Stimulated activated CD4-positive, alpha-beta T cell treated with anti-CD3 and anti-CD28 coated beads, Interleukin-4, amount 100 ng/mL, for 4 hours (primary cell): ENCODE data around the gene MS4A10.
"Not testable (repeated sequence)": the region's sequence is repeated elsewhere in the genome, so short reads cannot be mapped to it uniquely, and the experiment has no call there.

Experiments used
- DNase-seq, 2 experiments: peaks; one replicate each; pipeline ENCODE4 v3.0.0-alpha.2; 2020

Gene MS4A10

DNA sequence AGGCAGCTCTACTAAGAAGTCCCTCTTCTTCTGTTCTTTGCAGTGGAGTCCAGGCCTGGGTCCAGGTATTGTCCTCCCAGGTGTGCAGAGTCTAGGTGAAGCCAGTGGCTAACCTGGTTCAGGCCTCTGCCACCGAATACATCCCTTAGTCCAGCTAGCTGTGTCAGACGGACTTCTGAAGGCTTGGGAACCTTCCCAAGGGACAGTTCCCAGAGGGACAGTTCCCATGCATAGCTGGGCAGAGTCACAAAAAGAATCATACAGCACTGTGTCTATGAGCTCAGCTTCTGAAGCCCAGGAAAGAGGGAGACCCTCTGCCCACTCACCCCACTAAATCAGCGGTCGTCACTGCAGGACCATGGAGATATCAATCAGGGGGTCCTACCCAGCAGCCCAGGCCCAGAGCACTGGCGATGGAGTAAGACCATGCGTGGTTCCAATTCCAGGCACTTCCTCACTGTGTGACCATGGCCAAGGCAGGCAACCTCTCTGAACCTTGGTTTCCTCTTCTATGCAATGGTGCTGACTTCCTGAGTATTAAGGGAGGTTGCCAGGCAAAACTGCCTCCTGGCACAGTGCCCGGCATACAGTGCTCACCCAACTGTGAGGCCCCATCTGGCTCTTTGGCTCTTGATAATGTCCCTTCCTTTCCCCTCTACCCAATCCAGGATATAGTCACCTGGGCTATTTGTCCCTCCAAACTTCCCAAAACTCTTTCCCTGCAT is 3.4 kb downstream of the MS4A10 start:
- DNase-seq = no peak

DNA sequence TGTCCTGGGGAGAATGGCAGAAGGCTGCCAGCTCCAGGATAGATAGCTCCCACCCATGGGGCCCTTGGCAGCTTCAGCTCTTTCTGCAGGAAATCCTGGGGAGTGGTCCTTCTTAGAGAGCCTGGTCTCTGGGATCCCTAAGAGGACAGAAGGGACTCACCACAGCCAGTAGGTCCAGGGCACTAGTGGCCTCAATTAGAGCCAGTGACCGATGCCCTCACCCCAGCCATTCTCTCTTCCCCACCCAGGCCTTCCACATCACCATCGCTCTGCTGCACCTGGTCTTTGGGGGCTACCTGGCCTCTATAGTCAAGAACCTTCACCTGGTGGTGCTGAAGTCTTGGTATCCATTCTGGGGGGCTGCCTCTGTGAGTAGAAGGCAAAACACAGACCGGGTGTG is 5.6 kb downstream of the MS4A10 start:
- no peak for DNase-seq

DNA sequence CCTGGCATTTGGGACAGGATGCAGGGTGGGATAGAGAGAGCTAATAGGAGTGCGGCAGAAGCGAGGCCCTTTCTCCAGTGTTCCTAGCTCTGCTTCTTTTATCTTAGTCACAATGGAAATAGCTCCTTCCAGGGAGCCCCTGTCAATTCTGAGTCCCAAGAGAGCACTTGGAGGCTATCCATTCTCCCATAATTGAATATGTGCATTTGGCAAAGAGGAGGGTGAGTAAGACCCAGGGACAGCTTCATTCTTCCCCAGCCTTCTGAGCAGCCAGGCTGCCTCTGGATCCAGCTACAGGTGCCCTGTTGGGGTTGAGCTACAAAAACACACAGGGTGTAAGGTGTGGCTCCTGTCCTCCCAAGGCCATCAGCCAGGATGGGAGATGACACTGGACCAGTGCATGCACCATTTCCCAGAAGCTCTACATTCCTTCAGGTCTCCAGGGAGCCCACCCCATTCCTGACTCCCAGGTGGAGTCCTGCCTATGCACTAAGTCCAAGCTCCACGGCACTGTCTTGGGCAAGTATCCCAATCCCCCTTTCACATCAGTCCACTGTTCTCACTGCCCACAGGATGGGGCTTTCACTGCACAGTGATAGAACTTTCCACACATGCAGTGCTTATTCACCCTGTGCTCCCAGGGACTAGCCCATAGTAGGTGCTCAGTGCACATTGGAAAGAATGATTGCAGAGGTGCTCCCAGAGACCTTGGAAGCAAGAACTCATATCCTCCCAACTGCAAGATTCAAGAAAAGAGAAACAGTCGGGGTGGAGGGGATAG is 6.2 kb downstream of the MS4A10 start:
- DNase-seq = no peak

DNA sequence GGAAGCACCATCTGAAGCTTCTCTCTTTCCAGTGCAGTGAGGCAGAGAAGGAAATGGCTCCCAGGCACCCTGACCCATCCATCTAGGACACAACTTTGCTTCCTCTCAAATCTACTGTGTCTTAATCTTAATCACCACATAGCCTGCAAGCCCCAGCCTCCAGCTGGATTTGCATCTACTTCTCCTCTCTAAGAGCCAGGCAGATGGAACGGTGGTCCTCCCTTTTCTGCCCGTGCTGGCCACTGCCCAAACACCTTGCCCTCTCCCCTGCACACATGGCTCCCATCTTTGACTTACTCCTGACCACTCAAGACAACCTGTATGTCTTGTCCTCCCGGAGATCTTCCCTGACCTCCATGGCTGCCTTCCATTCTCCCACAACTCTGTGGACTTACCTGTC is 7.4 kb downstream of the MS4A10 start:
- no peak for DNase-seq

DNA sequence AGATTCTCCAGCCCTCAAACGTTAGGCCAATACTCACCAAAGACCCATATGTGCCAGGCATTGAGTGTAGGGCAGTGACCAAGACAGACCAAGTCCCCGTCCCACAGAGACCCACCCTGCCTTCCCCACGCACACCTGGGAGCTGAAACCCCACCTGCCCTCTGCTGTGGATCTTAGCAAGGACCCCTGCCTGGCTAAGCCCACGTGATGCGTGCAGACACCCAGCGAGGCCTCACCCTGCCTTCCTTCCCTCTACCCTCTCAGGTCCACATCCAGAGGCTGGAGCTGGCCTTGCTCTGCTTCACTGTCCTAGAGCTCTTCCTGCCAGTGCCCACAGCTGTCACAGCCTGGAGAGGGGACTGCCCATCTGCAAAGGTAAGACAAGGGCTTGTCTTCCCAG is 10.2 kb downstream of the MS4A10 start:
- no peak for DNase-seq

DNA sequence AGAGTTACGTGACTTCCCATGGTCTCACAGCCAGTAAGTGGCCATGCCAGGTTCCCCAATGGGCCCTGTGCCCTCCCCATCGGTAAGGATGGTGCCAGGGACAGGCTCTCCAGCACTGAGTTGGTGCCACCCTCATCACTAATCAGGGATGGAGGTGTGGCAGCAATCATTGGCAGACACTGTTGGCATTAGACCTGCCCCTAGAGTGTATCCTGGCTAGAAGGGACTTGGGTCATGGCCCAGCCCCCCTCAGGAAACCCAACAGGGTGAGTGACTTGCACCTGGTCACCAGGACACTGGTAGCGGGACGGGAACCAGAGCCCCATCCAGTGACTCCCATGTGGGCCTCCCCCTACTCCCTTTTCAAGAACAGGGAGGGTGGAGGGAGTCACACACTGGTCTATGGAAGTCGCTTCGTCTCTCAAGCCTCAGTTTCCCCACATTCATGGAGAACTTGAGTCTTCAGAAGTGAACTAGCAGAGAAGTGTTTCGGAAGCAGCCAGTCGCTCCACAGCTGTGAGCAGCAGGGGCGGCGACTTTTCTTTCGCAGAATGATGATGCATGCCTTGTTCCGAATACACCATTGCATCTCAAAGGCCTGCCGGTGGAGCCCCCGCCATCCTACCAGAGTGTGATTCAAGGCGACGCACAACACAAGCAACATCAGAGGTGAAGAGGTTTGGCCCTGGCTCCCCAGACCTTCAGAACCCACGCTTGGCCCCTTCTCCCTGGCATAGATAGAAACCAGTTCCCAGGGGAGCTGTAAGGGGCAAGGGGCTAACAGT is 12.9 kb downstream of the MS4A10 start:
- no peak for DNase-seq

DNA sequence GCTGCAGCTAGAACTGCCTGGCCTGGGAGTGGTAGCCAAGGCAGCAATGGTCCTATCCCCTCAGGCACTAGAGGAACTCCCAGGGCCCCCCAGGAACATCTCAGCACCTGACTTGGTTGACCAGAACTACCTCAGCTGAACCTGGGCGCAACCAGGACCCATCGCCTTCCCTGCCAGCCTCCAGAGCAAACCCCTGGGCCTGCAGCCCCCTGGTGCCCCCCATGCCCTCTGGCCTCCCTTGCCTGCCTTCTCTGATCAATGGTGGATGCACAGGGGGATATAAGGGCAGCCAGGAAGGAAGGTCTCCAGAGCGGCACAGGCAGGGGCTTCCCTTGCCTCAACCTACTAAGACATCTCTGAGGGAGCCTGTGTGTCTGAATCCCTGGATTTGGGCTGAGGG is 13.5 kb downstream of the MS4A10 start:
- DNase-seq = no peak

DNA sequence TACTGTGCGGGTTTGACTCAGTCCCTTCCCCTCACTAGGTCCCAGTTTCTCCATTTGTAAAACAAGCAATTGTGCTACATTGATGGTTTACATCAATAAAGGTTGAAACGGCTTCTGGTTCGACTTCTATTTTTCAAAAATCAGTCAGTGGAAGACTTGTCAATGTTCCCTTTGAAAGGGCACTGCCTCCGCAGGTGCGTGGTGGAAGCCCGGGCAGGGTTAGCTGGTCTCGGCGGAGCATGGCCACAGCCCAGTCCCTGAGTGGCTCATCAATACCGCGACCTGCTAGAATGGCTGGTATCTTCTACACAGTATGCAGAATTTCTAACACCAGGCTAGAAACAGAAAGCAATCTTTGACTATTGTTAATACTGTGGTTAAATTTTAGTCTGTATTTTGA is 16.1 kb downstream of the MS4A10 start:
- no peak for DNase-seq

DNA sequence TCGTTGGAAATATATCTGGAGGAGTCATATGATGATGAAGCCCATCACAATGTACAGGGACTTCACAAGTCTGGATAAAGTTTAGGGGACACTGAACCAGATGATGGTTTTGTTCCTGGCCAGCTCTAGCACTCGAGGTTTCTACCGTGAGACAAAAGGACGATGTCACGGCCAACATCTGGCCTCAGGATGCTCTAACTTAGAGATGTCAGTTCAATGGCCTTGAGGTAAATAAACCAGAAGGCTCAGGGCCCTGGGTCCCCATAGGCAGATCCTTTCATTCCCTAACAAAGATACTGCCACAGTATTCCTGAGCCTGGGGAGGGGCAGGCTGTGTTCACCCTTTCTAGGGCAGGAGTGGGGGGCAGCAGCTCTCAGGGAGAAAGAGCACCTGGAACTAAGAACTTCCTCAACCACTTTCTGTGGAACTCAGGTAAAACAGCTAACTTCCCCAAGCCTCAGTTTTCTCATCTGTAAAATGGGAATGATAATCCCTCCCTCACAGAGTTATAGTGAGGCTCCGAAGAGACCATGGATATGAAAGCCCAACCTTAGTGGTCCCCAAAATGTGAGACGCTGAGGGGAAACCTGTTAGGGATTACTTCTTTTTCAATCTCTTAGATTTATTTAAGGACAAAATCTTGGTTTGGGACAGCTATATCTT is 18.3 kb downstream of the MS4A10 start:
- DNase-seq = no peak

DNA sequence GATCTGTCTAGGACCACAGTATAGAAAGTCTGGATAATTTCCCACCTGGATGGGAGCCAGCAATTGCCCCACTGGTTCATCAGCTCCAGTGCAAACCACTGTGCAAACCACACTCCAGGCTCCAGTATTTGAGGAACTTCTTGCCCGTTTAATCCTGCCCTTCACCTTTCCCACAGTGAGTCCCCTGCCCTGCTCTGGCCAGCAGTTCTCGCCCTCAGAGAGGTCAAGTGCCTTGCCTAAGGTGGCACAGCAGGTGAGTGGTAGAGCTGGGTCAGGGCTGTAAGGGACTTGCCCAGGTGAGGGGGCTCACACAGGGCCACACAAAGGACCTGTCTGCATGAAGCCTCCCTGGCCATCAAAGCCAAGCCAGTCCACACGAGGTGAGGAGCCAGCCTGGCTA is 24.1 kb downstream of the MS4A10 start:
- no peak for DNase-seq

DNA sequence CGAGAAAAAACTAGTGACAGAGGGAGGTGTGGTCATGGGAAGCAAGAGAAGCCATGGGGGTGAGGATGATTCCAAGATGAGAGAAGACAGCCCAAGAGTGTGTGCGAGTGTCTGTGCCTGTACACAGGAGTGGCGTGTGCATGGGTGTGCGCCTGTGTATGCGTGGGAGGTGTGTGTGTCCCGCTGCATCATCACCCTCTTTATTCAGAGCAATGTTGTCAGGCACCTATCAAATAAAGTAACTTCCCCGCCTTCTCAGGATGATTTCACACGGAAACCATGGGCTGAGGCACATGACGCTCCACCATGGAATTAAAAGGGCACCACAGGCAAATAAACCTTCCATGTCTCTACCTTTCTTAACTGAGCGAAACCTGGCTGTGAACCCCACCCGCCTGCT is 24.6 kb downstream of the MS4A10 start:
- no peak for DNase-seq

DNA sequence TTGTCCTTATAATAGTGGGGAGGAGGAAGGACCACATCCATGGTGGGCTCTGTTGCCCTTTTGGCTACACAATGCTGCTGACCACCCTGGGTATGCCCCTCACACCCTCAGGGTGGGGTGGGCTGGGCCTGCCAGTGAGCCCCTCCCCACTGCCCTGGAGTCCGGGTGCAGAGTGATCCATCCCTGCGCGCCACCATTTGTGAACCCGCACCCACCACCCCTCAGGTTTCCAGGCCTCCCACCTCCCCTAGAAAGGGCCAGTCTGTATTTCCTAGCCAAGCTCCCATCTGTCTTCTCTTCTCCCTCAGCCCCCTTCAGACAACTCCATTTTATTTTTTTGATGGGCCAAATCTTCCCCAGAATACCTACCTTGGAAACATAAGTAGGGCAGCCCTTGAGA is 25.0 kb downstream of the MS4A10 start:
- no peak for DNase-seq

DNA sequence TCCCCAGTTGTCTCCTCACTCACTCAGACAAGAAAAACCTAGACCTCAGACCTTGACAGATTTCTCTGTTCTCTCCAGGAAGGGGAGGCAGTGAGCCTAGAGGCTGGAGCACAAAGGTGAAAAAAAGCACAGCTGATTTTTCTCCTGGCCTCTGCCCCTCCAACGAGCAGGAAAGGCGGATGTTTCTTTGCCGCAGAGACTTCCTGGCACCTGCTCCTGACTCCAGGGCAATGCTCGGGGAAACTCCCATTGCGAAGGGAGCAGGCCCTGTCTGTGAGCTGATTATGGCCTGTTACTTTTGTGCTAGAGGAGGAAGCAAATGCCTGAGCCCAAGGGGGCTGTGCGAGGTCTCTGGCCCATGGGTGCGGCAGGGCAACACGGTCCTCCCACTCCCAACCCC is 25.4 kb downstream of the MS4A10 start:
- DNase-seq = no peak

DNA sequence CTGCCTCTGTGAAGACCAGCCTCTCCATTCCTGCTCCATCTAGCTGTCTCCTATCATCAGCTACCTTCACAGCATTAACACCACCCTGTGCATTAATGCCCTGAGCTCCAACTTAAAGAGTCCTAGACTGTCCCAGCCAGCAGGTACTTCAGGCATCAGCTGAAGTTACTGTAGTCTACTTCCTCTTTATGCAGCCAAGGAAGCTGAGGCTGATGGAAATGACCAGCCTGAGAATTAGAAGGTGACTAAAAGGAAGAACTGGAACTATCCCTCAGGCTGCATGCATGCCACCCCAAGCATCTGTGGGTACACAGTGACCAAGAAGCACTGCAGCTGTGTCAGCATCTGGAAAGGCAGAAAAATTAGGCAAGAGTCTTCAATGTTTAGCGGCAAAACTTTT is 28.2 kb downstream of the MS4A10 start:
- DNase-seq = no peak

DNA sequence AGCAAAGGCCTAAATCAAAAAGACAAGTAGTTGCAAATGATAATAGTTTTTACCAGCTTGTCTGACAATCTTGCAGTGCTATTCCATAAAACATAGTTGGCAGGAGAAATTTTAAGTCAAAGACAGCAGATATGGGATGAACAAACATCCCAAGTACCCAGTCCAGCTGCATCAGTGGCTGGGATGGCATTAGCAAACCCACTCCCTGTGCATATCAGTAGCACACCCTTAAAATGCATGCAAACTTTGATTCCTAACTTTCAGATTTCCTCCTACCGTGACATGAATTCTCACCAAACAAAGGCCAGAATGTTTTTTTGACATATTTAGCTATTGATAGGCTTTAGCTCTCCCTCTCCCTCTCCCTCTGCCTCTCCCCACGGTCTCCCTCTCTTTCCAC is 29.0 kb downstream of the MS4A10 start:
- no peak for DNase-seq

DNA sequence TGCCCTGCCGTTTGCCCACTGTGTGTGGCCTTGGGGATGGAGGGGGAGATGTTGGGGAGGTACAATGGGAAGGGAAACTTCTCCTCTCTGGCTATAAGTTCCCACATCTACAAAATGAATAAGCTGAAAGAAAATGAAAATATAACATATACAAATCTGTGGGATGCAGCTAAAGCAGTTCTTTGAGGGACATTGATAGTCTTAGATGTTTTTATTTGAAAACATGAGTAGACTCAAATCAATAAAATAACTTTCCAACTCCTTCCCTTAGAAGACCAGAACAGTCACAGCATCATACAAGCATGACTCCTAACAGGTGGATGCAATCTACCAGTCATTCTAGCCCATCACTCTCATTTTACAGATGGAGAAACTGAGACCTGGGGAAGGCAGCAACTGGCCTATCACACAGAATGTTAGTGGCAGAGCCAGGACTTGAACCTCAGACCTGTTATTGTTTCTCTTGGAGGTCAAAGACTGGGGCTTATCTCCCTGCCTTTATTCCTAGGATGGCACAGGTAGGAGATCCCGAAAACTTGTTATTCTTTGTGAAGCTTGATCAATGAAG is 31.5 kb downstream of the MS4A10 start:
- no peak for DNase-seq

DNA sequence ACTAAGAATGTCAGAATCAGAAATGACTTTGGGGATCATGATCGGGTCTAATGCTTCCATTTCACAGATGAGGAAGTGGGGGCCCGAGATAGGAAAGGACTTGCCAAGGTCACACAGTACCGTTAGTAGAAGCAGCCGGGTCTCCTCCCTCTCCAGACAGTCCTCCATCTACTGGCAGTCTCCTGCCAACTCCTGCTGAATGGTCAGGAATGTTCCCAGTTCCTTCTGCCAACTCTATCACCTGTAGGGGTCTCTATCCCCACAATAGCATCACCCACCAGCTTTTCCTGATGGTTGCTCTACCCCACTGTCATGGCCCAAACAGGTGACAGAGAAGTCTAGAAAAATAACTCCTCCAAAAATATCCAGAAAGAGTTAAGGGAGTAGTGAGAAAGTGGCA is 32.9 kb downstream of the MS4A10 start:
- no peak for DNase-seq

DNA sequence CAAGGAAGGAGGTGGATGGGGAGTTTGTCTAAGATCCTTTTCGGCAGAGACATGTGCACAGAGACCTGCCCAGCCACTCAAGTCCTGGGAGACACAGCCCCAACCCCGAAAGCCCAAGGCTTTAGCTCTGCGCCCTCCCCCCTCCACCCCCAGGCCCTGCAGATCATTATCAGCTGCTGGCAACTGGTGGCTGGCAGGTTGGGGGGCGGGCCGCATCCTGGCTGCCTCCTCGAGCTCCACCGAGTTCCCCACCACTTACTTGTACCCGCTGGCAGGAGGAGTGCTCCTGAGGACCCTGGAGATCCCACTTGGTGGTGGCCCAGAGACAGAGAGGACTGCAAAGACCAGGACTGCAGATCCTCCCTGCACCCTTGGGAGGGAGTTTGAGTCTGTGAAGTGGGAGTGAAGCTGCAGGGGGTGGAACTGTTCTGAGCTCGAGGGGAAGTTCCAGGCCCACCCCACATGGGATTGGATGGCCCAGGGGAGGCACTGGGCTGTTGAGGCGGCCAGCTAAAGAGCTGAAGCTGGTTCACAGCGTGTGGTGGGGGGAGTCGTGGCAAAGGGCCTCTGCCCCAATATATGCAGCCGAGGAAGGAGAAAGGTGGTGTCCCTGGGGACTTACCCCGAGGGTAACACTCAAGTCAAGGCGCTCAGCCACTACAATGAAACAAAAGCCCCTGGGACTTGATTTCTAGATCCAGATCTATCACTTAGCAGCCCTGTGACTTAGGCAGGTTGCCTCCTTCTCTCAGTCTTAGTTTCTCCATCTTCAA is 36.9 kb downstream of the MS4A10 start:
- no peak for DNase-seq

DNA sequence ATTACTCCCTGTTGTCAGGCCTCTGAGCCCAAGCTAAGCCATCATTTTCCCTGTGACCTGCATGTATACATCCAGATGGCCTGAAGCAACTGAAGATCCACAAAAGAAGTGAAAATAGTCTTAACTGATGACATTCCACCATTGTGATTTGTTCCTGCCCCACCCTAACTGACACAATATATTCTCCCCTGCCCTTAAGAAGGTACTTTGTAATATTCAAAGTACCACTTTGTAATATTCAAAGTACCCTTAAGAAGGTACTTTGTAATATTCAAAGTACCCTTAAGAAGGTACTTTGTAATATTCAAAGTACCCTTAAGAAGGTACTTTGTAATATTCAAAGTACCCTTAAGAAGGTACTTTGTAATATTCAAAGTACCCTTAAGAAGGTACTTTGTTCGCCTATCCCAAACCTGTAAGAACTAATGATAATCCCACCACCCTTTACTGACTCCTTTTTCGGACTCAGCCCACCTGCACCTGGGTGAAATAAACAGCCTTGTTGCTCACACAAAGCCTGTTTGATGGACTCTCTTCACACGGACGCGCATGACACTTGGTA is 38.7 kb downstream of the MS4A10 start:
- DNase-seq = not testable (repeated sequence)

DNA sequence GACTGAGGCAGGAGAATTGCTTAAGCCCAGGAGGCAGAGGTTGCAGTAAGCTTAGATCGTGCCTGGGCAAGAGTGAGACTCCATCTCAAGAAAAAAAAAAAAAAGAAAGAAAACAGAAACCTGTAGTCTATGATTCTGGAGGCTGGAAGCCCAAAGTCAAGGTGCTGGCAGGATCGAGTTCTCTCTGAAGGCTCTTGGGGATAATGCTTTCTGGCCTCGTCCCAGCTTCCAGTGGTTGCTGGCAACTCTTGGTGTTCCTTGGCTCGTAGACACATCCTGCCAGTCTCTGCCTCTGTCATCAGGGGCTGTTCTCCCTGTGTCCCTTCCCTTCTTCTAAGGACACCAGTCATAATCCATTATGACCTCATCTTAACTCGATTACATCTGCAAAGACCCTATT is 40.0 kb downstream of the MS4A10 start:
- no peak for DNase-seq

DNA sequence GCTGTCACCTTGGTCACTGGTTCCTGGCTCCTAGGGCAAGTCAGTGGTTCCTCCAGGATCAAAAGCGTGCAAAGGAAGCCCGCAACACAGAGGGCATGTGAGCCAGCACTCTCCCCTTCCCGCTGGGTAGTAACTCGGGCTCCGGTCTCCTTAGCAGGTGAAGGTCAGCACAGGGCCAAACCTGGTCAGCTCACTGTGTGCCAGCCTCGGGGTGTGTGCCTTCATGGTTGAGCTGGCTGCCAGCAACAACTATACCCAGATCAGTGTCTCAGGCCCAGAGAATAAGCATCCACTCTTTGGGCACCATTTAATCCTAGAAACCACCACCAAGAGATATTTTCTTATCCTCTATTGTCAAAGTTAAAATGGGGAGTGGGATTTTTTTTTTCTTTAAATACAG is 40.7 kb downstream of the MS4A10 start:
- no peak for DNase-seq
